ENCODE measurements around the gene PDZD8.
A peak's percentile ranks its signal among the peaks of the same experiment; 100 is the strongest.
"Not testable (repeated sequence)": the region's sequence is repeated elsewhere in the genome, so short reads cannot be mapped to it uniquely, and the experiment has no call there.

PDZD8 gene

DNA sequence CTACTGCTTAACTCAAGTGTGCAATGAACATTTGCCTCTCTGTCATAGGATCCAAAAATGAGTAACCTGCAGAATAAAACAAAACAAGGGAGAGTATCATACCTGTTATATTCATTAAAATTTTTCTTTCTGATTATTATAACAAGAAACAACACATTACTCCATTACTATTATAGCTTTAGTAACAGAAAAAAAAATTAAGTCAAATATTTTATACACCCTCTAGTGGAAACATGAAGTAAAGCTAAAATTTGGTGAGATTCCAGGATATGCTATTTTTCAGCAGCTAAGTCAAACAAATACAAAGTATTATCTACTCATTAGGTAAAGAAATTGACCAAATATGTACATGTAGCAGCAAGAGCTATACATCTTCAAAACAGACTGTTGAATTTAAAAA lies 56.3 kb downstream of the PDZD8 start:
- H3K4me3 ChIP-seq (ENCODE audit: low read depth, low read length) = 0 out of 2 replicates have a peak overlapping the region, but pooled peaks have one; percentile 5
- TF ChIP-seq, protein P1, sequence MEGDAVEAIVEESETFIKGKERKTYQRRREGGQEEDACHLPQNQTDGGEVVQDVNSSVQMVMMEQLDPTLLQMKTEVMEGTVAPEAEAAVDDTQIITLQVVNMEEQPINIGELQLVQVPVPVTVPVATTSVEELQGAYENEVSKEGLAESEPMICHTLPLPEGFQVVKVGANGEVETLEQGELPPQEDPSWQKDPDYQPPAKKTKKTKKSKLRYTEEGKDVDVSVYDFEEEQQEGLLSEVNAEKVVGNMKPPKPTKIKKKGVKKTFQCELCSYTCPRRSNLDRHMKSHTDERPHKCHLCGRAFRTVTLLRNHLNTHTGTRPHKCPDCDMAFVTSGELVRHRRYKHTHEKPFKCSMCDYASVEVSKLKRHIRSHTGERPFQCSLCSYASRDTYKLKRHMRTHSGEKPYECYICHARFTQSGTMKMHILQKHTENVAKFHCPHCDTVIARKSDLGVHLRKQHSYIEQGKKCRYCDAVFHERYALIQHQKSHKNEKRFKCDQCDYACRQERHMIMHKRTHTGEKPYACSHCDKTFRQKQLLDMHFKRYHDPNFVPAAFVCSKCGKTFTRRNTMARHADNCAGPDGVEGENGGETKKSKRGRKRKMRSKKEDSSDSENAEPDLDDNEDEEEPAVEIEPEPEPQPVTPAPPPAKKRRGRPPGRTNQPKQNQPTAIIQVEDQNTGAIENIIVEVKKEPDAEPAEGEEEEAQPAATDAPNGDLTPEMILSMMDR (IDR thresholded peaks at IDR 0.05; ENCODE audit: control insufficient read depth, extremely low read depth, insufficient read depth) = peak; percentile 30; the same call in 1 of the 2 replicates
- DNase-seq (ENCODE audit: low read depth) = peak; percentile 43

DNA sequence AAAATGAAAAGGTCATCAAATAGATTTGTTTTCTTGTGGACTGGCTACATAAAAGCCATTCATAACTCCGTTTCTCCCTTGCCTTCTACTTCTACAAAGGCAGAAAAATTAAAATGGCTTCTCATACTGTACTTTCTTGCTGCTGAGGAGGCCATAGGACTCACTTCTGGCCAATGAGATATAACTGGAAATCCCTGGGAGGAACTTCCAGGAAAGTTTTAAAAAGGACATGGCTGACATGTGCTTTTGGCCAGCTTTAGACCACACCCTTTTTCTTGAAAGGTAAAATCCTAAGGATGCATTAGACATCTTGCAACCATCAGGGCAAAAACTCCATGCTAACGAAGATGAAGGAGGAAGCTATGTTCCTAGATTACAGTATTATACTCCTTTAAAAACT lies 58.5 kb downstream of the PDZD8 start:
- no peak for DNase-seq (ENCODE audit: low read depth)
- TF ChIP-seq, protein P1 (IDR thresholded peaks at IDR 0.05; ENCODE audit: control insufficient read depth, extremely low read depth, insufficient read depth) = no peak
- H3K4me3 ChIP-seq (ENCODE audit: low read depth, low read length) = no peak overlapping the region

DNA sequence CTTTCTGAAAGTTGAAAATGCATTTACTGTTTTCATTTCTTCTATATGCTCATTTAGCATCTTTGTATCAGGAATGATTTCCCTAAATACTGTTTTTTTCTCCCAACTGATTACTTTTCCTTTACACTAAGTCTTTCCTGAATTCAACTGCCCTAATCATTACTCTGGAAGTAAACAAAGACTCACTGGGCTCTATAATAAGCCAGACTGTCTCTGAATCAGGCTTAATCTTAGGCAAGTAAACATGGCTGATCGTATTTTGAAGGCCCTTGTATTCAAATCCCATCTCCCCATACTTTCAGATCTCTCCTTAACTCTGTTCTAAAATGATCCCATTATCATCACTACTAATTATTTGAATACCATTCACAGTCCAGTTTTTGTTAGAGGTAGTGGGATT lies 61.6 kb downstream of the PDZD8 start:
- no peak for DNase-seq (ENCODE audit: low read depth)
- H3K4me3 ChIP-seq (ENCODE audit: low read depth, low read length) = no peak overlapping the region
- TF ChIP-seq, protein P1 (IDR thresholded peaks at IDR 0.05; ENCODE audit: control insufficient read depth, extremely low read depth, insufficient read depth) = no peak

DNA sequence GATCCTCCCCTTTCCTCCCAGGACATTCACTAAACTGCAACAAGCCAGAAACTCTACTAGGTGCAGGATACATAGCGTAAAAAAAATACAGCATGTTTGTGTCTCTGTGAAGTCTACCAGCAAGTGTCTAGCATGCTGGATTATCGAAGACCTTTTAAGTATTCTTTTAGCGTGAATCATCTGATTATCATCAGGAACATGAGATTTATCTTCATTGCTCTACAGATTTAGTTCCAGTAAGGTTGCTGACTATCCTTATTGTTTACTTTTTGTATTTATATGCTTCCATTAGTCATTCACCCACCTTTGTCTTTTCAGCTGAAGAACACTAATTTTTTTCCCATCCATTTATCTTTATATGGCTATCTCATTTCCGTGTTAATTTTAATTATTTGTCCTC lies 62.8 kb downstream of the PDZD8 start:
- peak; percentile 35 for DNase-seq (ENCODE audit: low read depth)
- TF ChIP-seq, protein P1 (IDR thresholded peaks at IDR 0.05; ENCODE audit: control insufficient read depth, extremely low read depth, insufficient read depth) = no peak
- no peak overlapping the region for H3K4me3 ChIP-seq (ENCODE audit: low read depth, low read length)

DNA sequence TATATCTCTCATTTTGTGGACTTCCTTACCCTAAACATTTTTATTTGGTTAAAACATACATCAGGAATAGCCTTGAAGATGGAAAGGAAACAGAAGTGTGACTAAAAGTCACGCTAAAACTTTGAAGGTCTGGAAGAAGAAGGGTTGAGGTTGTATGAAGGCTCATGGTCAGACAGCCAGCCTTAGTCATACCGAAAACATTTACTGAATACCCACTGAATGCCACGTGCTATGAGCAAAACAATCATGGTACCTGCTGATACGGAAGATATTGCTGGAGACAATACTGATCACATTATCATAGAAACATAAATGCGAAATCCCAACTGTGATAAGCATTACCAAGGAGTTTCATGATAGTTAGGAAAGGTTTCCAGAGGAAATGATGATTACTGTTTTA lies 64.0 kb downstream of the PDZD8 start:
- DNase-seq (ENCODE audit: low read depth) = no peak
- H3K4me3 ChIP-seq (ENCODE audit: low read depth, low read length) = no peak overlapping the region
- TF ChIP-seq, protein P1 (IDR thresholded peaks at IDR 0.05; ENCODE audit: control insufficient read depth, extremely low read depth, insufficient read depth) = no peak

DNA sequence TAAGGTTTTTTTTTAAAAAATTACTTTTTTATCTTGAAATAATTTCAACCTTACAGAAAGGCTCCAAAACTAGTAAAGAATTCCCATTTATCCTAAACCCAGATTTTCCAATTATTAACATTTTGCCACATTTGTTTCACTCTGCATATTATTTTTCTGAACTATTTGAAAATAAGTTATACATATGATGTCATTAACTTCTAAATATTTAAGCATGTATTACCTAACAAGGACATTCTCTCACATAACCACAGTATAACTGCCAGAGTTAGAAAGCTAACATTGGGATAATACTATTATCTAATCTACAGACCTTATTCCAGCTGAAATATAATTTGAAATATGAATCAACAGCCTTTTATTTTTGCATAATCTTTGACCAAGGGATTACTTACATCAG lies 68.6 kb downstream of the PDZD8 start:
- H3K4me3 ChIP-seq (ENCODE audit: low read depth, low read length) = no peak overlapping the region
- no peak for DNase-seq (ENCODE audit: low read depth)
- TF ChIP-seq, protein P1 (IDR thresholded peaks at IDR 0.05; ENCODE audit: control insufficient read depth, extremely low read depth, insufficient read depth) = no peak

DNA sequence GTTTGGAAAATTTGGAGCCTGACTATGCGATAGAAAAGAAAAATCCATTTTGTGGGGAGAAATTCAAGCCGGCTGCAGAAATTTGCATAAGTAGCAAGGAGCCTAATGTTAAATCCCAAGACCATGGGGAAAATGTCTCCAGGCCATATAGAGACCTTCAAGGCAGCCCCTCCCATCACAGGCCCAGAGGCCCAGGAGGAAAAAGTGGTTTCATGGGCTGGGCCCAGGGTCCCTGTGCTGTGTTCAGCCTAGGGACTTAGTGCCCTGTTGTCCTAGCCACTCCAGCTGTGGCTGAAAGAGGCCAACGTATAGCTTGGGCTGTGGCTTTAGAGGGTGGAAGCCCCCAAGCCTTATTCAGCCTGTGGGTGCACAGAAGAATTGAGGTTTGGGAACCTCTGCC lies 71.8 kb downstream of the PDZD8 start:
- not testable (repeated sequence) for DNase-seq (ENCODE audit: low read depth); H3K4me3 ChIP-seq (ENCODE audit: low read depth, low read length)
